HG03103 (cell line): Measurements from ENCODE around the gene ZW10.
"Not testable (repeated sequence)": the region's sequence is repeated elsewhere in the genome, so short reads cannot be mapped to it uniquely, and the experiment has no call there.

Experiments used
- ATAC-seq: cut with Tn5 transposase; IDR thresholded peaks from one replicate; pipeline ENCODE4 v1.9.1; 2021; ENCODE audit warnings: low read depth; ENCODE audit not compliant: unreplicated experiment

ZW10 gene, protein sequence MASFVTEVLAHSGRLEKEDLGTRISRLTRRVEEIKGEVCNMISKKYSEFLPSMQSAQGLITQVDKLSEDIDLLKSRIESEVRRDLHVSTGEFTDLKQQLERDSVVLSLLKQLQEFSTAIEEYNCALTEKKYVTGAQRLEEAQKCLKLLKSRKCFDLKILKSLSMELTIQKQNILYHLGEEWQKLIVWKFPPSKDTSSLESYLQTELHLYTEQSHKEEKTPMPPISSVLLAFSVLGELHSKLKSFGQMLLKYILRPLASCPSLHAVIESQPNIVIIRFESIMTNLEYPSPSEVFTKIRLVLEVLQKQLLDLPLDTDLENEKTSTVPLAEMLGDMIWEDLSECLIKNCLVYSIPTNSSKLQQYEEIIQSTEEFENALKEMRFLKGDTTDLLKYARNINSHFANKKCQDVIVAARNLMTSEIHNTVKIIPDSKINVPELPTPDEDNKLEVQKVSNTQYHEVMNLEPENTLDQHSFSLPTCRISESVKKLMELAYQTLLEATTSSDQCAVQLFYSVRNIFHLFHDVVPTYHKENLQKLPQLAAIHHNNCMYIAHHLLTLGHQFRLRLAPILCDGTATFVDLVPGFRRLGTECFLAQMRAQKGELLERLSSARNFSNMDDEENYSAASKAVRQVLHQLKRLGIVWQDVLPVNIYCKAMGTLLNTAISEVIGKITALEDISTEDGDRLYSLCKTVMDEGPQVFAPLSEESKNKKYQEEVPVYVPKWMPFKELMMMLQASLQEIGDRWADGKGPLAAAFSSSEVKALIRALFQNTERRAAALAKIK

DNA sequence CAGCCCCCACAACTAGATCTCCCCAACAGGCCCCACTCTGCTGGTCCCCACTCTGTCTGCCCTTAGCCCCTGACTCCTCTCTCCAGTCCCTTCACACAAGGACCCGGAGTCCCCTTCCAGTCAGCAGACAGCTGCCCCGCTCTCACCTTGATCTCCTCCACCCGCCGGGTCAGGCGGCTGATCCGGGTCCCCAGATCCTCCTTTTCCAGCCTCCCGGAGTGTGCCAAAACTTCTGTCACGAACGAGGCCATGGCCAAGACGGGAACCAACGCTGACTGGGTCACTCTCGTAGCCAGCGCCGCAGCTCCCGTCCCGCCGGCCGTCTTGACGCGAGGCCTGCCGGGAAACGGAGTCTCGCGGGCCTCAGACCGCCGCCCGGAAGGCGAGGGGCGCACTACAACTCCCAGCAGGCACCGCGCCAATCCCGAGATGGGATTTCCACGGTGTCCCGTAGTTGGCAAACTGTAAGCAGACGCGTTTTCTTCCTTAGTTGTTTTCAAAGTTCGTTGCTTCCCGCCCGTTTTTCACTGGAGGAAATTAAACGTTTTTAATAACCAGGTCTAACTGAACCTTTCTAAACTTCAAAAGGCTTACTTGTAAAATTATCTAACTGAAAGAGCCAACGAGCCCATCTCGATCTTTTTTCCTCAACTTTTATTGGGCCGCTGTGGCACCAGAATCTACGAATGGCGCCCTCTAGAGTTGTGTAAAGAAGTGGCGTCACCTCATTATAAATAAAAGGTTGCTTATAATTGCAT, at the start of gene ZW10:
TSS of gene ZW10 (minus strand) at position 277 of the 758 bp plus-strand sequence. CDS start at position 251, 26 bp downstream.
- peak; percentile 97 for ATAC-seq

DNA sequence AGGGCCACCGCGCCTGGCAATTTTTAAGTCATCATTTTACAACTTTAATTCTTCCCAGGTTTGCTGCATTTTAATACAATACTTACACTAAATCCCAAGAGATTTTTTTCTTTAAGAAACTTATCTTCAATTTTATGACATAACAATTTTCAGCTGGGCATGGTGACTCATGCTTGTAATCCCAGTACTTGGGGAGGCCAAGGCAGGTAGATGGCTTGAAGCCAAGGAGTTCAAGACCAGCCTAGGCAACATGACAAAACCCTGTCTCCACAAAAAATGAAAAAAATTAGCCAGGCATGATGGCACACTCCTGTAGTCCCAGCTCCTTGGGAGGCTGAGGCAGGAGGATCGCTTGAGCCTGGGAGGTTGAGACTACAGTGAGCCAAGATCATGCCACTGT, 44.9 kb upstream of the ZW10 start:
- ATAC-seq = no peak

DNA sequence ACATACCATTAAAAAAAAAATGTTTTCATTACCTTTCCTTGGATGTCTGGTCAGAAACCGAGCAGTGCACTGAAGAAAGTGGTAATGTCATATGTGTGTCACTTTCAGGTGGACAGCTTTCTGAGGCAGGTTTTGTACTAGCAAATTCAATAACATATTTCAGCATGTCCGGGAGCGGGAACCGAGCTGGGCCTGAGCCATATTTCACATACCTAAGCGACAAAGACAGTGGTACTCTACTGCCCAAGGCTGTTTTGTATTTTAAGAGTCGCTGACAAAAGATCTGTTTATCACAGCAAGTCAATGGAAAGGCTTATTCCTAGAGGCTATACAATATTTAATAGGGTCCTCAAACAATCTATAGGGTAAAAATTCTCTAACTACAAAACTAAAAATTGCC, 44.1 kb upstream of the ZW10 start:
- ATAC-seq = no peak

DNA sequence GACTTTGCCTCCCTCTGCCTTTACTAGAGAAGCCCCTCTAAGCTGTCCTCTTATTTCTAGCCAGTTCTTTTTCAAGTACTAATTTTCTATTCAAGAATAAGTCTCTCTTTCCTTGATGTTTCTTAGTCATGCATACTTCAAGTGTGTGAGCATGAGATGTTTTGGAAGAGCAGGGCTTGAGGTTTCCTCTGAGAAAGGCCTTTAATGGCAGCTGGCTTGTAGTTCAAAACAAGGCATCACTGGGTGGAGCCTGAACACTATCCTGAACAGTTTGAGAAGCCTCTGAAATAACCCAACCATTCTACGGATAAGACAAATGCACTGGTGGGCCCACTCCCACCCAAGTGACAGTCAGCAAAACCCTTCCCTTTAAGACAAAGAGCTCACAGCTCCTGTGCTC, 43.7 kb upstream of the ZW10 start:
- no peak for ATAC-seq

DNA sequence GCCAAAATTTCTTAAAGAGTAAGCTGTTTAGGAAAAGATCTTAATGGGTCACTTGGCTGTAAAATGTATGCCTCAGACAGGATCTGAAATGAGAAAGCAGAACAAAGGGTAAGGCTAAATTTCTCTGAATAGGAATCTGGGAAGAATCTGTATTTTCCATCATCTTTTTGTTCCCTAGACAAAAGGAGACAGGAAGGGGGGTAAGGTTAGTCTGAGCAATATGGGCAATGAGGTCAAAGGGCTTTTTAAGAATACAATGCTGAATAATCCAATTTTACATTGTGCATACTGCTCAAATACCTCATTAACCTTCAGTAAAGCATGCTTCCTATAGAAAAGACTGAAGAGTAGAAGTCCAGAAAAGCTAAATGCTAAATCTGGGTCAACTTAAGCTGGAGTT, 40.7 kb upstream of the ZW10 start:
- ATAC-seq = no peak

DNA sequence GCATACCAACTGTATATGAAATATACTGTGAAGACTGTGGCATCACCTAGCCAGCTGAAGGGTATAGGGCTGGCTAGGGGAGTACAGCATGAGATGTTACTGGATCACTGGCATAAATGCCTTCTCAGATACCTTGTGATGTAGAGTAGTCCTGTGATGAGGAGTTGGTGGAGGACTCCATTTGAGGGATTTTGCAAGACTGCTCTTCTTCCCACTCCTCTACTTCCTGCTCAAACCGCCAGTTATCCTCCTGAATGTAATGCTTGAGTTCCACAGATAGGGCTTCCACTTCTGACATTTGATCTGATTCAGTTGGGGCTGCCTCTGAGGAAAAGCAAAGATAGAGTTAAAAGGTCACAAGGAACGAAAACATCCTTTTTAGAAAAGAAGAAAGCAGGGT, 35.4 kb upstream of the ZW10 start:
- ATAC-seq = no peak

DNA sequence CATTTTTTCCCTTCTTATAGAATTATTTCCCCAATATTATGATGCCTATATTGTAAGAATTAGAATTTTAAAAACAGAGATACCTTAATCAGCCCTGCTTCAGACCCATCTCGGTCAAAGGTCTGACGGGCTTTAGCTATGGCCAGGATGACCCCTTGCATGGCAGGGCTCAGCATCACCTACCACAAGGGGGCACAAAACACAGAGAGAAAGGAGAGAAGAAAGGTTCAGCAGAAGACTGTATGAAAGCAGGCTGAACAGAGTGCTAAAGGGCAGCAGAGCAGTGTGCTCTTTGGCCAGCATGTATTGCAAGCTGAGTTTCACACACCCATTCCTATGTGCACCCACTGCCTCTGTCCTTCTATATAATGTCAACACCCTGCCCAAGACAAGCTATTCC, 32.9 kb upstream of the ZW10 start:
- peak; percentile 54 for ATAC-seq

DNA sequence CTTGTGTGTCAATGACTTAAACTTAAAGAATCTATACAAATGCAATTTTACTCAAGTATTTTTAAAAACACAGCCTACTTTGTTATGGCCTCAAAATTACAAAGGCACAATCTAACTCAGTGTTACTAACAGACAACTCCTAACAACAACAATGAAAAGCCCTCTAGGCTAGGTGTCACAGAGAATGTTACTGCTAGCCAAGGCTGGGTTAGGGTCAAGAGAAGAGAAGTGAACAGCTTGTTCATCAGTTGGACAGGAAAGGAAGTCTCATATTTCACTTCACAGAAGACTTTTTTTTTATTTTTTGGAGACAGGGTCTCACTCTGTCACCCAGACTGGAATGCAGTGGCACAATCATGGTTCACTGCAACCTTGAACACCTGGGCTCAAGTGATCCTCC, 32.1 kb upstream of the ZW10 start:
- no peak for ATAC-seq

DNA sequence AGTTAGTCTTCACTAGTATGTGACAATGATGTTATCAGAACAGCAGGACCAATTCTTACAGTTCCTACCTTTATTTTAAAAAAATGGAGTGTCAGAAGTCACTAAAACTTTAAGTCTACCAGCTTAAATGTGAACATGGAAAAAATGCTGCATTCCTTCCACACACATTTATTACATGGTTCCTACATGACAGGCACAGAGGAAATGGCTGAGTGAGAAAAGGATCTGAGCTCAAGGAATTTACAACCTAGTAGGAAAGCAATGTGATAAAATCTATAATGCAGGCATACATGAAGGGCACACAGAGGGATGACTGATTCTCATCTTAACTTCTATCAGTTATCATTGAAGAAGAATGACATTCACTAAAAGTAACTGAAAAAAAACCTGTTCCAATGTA, 29.1 kb upstream of the ZW10 start:
- no peak for ATAC-seq

DNA sequence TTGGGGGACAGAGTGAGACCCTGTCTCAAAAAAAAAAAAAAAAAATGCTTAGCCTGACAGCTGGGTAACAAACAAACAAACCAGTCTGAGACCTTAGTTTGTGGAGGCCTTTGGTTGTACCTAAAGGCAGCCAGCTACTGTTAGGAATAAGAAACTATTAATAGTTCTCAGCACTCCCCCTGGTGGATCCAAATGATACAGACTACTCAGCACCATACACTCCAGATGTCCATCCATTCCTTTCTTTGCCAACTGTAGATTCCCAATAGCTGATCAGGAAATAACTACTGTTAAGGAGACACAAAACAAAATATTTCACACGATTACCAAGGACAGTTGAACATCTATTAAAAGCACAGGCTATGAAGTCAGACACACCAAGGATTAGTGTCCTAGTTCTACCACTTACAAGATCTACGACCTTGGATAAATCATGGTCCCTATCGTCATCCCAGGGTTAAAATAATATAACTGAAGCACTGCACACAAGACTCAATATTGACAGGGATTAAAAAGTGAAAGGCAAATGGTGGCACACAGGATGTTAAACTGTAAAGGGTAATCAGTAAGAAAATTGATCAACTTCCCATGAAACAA, 23.3 kb upstream of the ZW10 start:
- ATAC-seq = no peak

DNA sequence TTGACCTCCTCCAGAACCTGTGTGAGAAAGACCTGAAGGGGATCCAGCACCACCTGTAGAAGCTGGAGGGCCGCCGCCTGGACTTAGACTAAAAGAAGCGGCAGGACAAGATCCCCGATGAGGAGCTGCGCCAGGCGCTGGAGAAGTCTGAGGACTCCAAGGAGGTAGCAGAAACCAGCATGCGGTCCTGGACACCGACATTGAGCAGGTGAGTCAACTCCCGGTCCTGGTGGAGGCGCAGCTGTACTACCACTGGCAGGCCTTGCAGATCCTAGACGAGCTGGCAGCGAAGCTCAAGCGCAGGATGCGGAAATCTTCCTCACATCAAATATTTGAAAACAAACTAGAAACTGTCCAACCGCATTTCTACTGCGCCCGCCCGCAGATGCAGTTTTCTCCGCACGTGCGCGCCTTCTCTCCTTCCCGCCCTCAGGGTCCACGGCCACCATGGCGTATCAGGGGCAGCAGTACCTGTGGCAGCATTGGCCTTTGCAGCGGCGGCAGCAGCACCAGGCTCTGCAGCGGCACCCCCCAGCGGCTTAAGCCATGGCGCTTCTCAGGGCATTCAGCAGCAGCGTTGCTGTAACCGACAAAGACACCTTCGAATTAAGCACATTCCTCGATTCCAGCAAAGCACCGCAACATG, 16.3 kb upstream of the ZW10 start:
- no peak for ATAC-seq

DNA sequence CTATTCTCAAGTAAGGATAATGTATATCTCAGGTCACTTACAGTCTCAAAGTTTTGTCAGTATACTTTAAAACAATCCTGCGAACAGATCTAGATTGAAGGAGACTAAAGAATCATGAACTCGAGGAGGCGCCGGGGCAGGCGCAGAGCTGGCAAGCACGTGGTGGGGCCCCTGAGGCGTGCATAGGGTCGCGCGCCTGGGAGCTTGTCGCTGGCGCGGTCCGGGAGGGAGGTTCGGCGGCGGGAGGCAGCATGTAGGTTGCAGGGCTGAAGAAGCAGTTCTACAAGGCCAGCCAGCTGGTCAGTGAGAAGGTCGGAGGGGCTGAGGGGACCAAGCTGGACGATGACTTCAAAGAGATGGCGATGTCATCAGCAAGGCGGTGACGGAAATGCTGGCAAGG, 15.5 kb upstream of the ZW10 start:
- ATAC-seq = not testable (repeated sequence)

DNA sequence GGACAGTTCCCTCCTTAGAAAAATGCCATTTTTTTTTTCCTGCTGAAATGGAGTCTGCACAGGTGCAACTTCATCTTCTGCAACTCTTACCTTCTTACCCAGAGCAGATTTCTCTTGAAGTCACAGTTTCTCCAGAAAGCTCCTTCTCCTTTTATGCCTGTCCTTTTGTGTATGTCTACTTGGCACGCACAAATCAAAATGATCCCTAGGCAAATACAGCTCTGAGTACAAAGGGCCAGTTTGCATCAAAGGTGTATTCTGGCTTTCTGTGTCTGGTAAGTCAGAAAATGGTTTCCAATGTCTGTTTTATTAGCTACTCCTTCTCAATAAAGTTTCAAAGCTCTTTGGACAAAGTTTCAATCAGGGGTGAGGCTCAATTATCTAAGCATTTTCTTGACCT, 8.6 kb upstream of the ZW10 start:
- no peak for ATAC-seq

DNA sequence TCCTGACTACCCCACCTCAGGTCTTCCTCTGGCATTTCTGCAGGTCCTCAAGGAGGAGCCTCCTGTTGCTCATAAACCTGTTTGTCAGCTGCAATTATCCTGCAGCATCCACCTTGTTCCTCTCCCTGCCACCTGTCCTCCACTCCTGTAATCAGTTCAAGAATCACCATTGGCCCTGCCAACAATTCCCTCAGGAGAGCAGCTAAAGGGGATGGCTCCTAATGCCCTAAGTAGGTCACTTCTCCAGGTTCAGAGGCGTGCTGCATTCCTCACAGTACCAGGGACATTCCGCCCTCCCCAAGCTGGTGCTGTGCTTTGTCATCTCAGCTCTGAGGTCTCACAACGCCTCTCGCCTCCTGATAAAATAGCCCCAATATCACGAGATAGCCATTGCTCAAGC, 8.2 kb upstream of the ZW10 start:
- no peak for ATAC-seq

DNA sequence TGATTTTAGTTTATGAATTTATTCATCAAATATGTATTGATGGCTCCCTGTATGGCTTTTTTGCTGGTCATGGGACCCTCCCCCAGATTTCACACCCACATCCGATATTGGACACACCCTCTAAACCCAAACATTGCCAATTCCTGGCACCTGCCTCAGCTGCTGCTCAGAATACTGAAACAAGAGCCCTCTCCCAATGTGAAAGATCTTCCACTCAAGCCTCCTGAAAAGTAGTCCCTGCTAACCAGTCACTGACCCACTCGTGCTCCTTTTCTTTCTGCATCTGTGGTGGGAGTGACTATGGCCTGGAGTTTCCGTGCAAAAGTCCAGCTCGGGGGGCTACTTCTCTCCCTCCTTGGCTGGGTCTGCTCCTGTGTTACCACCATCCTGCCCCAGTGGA, 6.0 kb upstream of the ZW10 start, which contains the start of gene CLDN25:
TSS of gene CLDN25 (plus strand) at position 301 of the 400 bp plus-strand sequence. CDS start at position 301, 0 bp downstream.
- no peak for ATAC-seq

DNA sequence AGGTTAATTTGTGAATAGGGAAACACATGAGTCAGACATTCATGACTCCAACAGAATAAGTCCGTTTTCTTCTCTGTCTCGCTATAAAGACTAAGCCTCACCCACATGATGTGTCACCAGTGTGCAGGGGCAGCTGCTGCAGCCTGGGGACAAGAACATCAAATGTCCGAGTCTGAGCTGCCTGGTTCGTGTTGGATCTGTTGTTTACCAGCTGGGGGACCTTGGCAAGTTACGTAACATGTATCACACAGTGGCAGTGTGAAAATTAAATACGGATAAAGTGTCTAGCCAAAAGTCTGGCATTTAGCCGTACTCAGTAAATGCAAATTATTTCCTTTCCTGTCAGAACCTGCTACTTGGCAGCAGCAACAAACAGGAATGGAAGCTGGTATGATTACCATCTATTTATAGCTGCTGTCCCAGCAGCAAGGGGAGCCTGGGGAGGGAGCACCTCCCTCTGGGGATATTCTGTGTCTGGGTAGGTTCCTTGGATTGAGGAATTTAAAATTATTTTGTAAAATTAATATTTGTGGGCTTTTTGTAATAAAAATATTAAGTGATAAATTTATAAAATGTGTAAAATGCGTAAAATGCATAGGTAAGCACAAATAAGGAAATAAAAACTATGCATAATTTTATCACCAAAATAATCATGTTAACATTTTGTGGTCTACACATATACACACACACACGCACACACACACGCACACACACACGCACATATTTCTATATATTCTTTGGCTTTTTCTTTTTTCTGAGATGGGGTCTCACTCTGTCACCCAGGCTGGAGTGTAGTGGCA, 4.8 kb upstream of the ZW10 start:
- no peak for ATAC-seq

DNA sequence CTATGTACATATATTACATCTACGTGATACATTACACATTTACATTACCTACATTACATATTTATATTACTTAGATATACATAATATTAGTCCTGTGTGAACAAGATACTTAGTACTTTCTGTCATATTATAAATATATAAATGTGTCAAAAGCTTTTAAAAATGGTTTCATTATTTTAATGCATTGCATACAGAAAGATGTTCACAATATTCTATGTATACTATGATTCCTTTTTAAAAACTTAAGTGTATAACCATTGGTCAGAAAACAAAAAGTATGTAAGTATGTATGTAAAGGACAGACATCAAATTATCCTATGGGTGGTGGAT, 647 bp upstream of the ZW10 start:
- ATAC-seq = no peak

DNA sequence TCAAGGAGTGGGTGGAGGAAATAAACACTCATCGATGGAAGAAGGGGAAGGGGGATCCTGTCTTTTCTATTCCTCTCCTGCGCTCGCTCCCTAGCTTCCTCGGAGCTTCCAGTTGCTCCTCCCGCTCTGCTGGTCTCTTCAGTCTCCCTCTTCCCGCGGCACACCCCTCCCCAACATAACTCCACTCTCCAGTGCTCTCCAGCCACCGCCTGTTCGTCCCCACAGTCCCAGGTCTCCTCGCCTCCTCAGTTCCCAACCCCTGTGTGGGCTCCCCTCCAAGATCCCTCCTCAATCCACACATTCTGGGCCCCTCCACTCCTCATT, 438 bp downstream of the ZW10 start:
- ATAC-seq = peak; percentile 8

DNA sequence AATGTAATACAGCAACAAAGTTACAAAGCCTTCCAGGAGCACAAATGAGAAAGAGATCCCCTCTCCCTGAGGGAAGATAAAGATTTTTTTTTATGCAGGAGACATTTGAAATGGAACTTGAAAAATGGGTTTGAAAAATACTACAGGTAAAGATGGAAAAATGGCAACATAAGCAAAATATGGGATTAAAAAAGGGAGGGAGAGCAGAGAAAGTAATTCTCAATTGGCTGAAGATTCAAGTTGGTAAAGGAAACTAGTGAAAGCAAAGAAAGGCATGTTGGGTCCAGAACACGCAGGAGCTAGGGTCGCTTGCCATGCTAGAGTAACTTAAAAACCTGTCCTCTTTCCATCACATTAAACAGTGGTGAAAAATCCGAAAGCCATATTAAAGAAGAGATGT, 1.5 kb downstream of the ZW10 start:
- ATAC-seq = no peak
